Retinal pigment epithelial cell (primary cell): ENCODE results near the gene ZMYND11.

ENCODE experiments used
- DNase-seq: peaks from one replicate; pipeline ENCODE4 v3.0.0-alpha.2; 2010; ENCODE audit warnings: low read depth
- H3K4me3 ChIP-seq: 2 replicates; pipeline ENCODE4 v1.5.1; 2011; ENCODE audit warnings: mild to moderate bottlenecking, low read length, control low read depth, moderate library complexity
- CTCF ChIP-seq: conservative IDR thresholded peaks from 2 replicates; pipeline ENCODE4 v1.5.1; 2011; ENCODE audit warnings: low read depth, low read length, control low read depth, inconsistent platforms

Gene ZMYND11

GRCh38 chr10:228366-228765 is 93.1 kb downstream of the ZMYND11 start:
- no peak for DNase-seq
- no peak overlapping the region for H3K4me3 ChIP-seq
- no peak for TF ChIP-seq CTCF

- no peak for DNase-seq
Observed at GRCh38 chr10:230758-231157, 95.5 kb downstream of the ZMYND11 start.

GRCh38 chr10:232061-232460 is 96.8 kb downstream of the ZMYND11 start:
- no peak for TF ChIP-seq CTCF
- no peak for DNase-seq
- H3K4me3 ChIP-seq = no peak overlapping the region

More at GRCh38 chr10:230758-231157, 95.5 kb downstream of the ZMYND11 start:
- TF ChIP-seq CTCF = peak; percentile 51
- H3K4me3 ChIP-seq = no peak overlapping the region

GRCh38 chr10:232878-233277 is 97.6 kb downstream of the ZMYND11 start:
- H3K4me3 ChIP-seq = no peak overlapping the region
- TF ChIP-seq CTCF = no peak
- no peak for DNase-seq

GRCh38 chr10:234708-235406 is 99.6 kb downstream of the ZMYND11 start:
- no peak overlapping the region for H3K4me3 ChIP-seq
- TF ChIP-seq CTCF = no peak
- DNase-seq = no peak

- no peak for TF ChIP-seq CTCF
- DNase-seq = no peak
- no peak overlapping the region for H3K4me3 ChIP-seq
Observed at GRCh38 chr10:235915-236314, 100.7 kb downstream of the ZMYND11 start.

GRCh38 chr10:239109-239508 is 103.9 kb downstream of the ZMYND11 start:
- no peak overlapping the region for H3K4me3 ChIP-seq
- no peak for TF ChIP-seq CTCF
- DNase-seq = no peak
